Gastroesophageal sphincter (tissue), 3 donors: Measurements from ENCODE around the gene SRGAP2C.
"Not testable (repeated sequence)": the region's sequence is repeated elsewhere in the genome, so short reads cannot be mapped to it uniquely, and the experiment has no call there.

Experiments used
- CTCF ChIP-seq, 4 experiments: fragments of 200-600 bp in 2 of 4; fragments of 450-650 bp in 2 of 4; sonication (generic) in 1 of 4; IDR thresholded peaks; one replicate each; pipeline ENCODE4 v1.5.1; 2017 to 2019; ENCODE audit warnings: antibody characterized with exemption in 4 of 4, mild to moderate bottlenecking in 2 of 4, moderate library complexity in 2 of 4
- EP300 ChIP-seq: sonication (generic); formaldehyde crosslinking; IDR thresholded peaks from one replicate; pipeline ENCODE4 v1.6.1; 2017; ENCODE audit warnings: antibody characterized with exemption, mild to moderate bottlenecking
- POLR2AphosphoS5 ChIP-seq: sonication (generic); formaldehyde crosslinking; IDR thresholded peaks from one replicate; pipeline ENCODE4 v1.6.1; 2017; ENCODE audit warnings: antibody characterized with exemption

- TF ChIP-seq CTCF (IDR thresholded peaks at IDR 0.05); POLR2AphosphoS5; EP300: not testable (repeated sequence)
Observed at GRCh38 chr1:121321660-121322059, 136.9 kb downstream of the SRGAP2C start.
